ENCODE results near the gene RPUSD1.

The RPUSD1 gene

GRCh38 chr16:740764-741505 lies 47.2 kb downstream of the RPUSD1 start, which contains the start of gene CIAO3:
Gene CIAO3, minus strand, starts transcription at chr16:740997. Its CDS starts 12 bp downstream, at chr16:740985.
- H3K23ac ChIP-seq (ENCODE audit: low read length in 2 of 2), result peak within 1 kb of the TSS in 1 of 2 experiments; percentile 49
- H3K14ac ChIP-seq (ENCODE audit: low read length in 2 of 2), result peak within 1 kb of the TSS in 1 of 2 experiments; percentile 12
- H3K4ac ChIP-seq (ENCODE audit: low read depth in 1 of 2, low read length in 2 of 2), result peak within 1 kb of the TSS; percentile 42 to 91
- peaks cover 17% of the 10 kb centered on the region for H3K4me1 ChIP-seq (ENCODE audit: control insufficient read depth, insufficient read depth, low read depth, low read length)
- H2BK120ac ChIP-seq (ENCODE audit: low read depth, low read length), result peak within 1 kb of the TSS; percentile 71
- H2AK5ac ChIP-seq (ENCODE audit: low read length, severe bottlenecking), result no peak within 1 kb of the TSS
- H3K18ac ChIP-seq (ENCODE audit: low read depth in 1 of 2, low read length in 2 of 2), result peak within 1 kb of the TSS; percentile 72 to 74
- peak within 1 kb of the TSS; percentile 67 for H4K91ac ChIP-seq (ENCODE audit: low read length)
- H3K27me3 ChIP-seq (ENCODE audit: control insufficient read depth in 1 of 2, insufficient read depth in 1 of 2, low read length in 2 of 2), result peaks cover 0 to 6% of the 10 kb centered on the region in 2 experiments
- peaks cover 26 to 35% of the 10 kb centered on the region in 2 experiments for H3K36me3 ChIP-seq (ENCODE audit: control insufficient read depth in 1 of 2, insufficient read depth in 2 of 2, low read depth in 1 of 2, low read length in 2 of 2)
- peaks cover 26% of the 10 kb centered on the region for H3K79me1 ChIP-seq (replicated peaks; ENCODE audit: low read length, poor library complexity, severe bottlenecking)
- WGBS, result under 1% methylated on average over 79 of the region's 79 CpGs
- peak within 1 kb of the TSS; percentile 73 to 83 for H3K4me3 ChIP-seq (ENCODE audit: insufficient read depth in 1 of 2, low read depth in 1 of 2, low read length in 2 of 2)
- H2AFZ ChIP-seq (ENCODE audit: low read depth, low read length), result peak within 1 kb of the TSS; percentile 76
- peak within 1 kb of the TSS; percentile 49 for H2BK15ac ChIP-seq (ENCODE audit: low read depth, poor library complexity, severe bottlenecking)
- peak within 1 kb of the TSS; percentile 89 for H3K9ac ChIP-seq (ENCODE audit: low read length)
- no peak within 1 kb of the TSS for H2BK12ac ChIP-seq (ENCODE audit: low read length in 2 of 2)
- no peaks in the 10 kb centered on the region for H3K9me3 ChIP-seq (ENCODE audit: control insufficient read depth, low read length)
- no peak within 1 kb of the TSS for H3K27ac ChIP-seq (ENCODE audit: low read length, poor library complexity, severe bottlenecking)
- H4K8ac ChIP-seq (ENCODE audit: low read length), result peak within 1 kb of the TSS; percentile 99
- no peak within 1 kb of the TSS for H2BK5ac ChIP-seq (ENCODE audit: low read depth, low read length, poor library complexity, severe bottlenecking)
- peak; percentile 88 for DNase-seq
- peak within 1 kb of the TSS; percentile 97 for H3K4me2 ChIP-seq (ENCODE audit: low read length, poor library complexity, severe bottlenecking)

DNA sequence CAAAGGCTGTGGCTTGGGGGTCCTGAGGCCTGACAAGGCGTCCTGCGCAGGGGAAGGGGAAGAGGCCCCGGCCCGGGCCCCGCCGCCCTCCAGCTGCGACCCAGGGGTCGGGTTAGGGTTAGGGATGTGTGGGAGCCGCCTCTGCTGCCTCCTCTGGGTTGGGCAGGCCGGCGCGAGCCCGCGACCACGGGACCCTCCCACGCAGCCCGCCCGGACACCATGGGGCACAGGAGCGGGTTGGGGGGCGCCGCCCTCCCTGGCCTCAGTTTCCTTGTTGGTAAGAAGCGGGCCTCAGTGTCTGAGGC lies 47.8 kb downstream of the RPUSD1 start:
- peak overlapping the region; percentile 49 for H2BK15ac ChIP-seq (ENCODE audit: low read depth, poor library complexity, severe bottlenecking)
- H3K23ac ChIP-seq (ENCODE audit: low read length in 2 of 2), result peak overlapping the region in 1 of 2 experiments; percentile 49
- H2BK5ac ChIP-seq (ENCODE audit: low read depth, low read length, poor library complexity, severe bottlenecking), result no peak overlapping the region
- no peak overlapping the region for H3K27ac ChIP-seq (ENCODE audit: low read length, poor library complexity, severe bottlenecking)
- H3K4me2 ChIP-seq (ENCODE audit: low read length, poor library complexity, severe bottlenecking), result peak overlapping the region; percentile 96
- peaks cover 32 to 40% of the 10 kb centered on the region in 2 experiments for H3K36me3 ChIP-seq (ENCODE audit: control insufficient read depth in 1 of 2, insufficient read depth in 2 of 2, low read depth in 1 of 2, low read length in 2 of 2)
- H3K79me1 ChIP-seq (replicated peaks; ENCODE audit: low read length, poor library complexity, severe bottlenecking), result peaks cover 27% of the 10 kb centered on the region
- peak overlapping the region; percentile 42 to 67 for H3K4ac ChIP-seq (ENCODE audit: low read depth in 1 of 2, low read length in 2 of 2)
- H3K4me1 ChIP-seq (ENCODE audit: control insufficient read depth, insufficient read depth, low read depth, low read length), result peaks cover 14% of the 10 kb centered on the region
- peak overlapping the region; percentile 89 for H3K9ac ChIP-seq (ENCODE audit: low read length)
- no peak overlapping the region for H2BK12ac ChIP-seq (ENCODE audit: low read length in 2 of 2)
- peak overlapping the region; percentile 76 for H2AFZ ChIP-seq (ENCODE audit: low read depth, low read length)
- H3K14ac ChIP-seq (ENCODE audit: low read length in 2 of 2), result no peak overlapping the region
- peak overlapping the region; percentile 73 to 83 for H3K4me3 ChIP-seq (ENCODE audit: insufficient read depth in 1 of 2, low read depth in 1 of 2, low read length in 2 of 2)
- 0% methylated on average over 20 of the region's 22 CpGs for WGBS
- H4K8ac ChIP-seq (ENCODE audit: low read length), result peak overlapping the region; percentile 94
- peak overlapping the region; percentile 6 to 70 for H3K18ac ChIP-seq (ENCODE audit: low read depth in 1 of 2, low read length in 2 of 2)
- no peak for DNase-seq
- peaks cover 0 to 6% of the 10 kb centered on the region in 2 experiments for H3K27me3 ChIP-seq (ENCODE audit: control insufficient read depth in 1 of 2, insufficient read depth in 1 of 2, low read length in 2 of 2)
- peak overlapping the region; percentile 67 for H4K91ac ChIP-seq (ENCODE audit: low read length)
- peak overlapping the region; percentile 61 for H2BK120ac ChIP-seq (ENCODE audit: low read depth, low read length)
- no peak overlapping the region for H2AK5ac ChIP-seq (ENCODE audit: low read length, severe bottlenecking)
- H3K9me3 ChIP-seq (ENCODE audit: control insufficient read depth, low read length), result no peaks in the 10 kb centered on the region

- Histone ChIP-seq H3K4ac (ENCODE audit: low read depth in 1 of 2, low read length in 2 of 2) (no peak overlapping the region), H3K4me3 (ENCODE audit: insufficient read depth in 1 of 2, low read depth in 1 of 2, low read length in 2 of 2) (peak overlapping the region; percentile 73 to 83), H3K27me3 (ENCODE audit: control insufficient read depth in 1 of 2, insufficient read depth in 1 of 2, low read length in 2 of 2) (peaks cover 0 to 6% of the 10 kb centered on the region in 2 experiments), H2BK120ac (ENCODE audit: low read depth, low read length) (no peak overlapping the region), H4K91ac (ENCODE audit: low read length) (no peak overlapping the region), H2AK5ac (ENCODE audit: low read length, severe bottlenecking) (no peak overlapping the region), H3K14ac (ENCODE audit: low read length in 2 of 2) (no peak overlapping the region), H4K8ac (ENCODE audit: low read length) (no peak overlapping the region), H3K9me3 (ENCODE audit: control insufficient read depth, low read length) (no peaks in the 10 kb centered on the region), H3K9ac (ENCODE audit: low read length) (peak overlapping the region; percentile 89), H2BK12ac (ENCODE audit: low read length in 2 of 2) (no peak overlapping the region), H3K18ac (ENCODE audit: low read depth in 1 of 2, low read length in 2 of 2) (no peak overlapping the region), H3K4me1 (ENCODE audit: control insufficient read depth, insufficient read depth, low read depth, low read length) (peaks cover 14% of the 10 kb centered on the region), H2BK5ac (ENCODE audit: low read depth, low read length, poor library complexity, severe bottlenecking) (no peak overlapping the region), H3K23ac (ENCODE audit: low read length in 2 of 2) (no peak overlapping the region), H2BK15ac (ENCODE audit: low read depth, poor library complexity, severe bottlenecking) (peak overlapping the region; percentile 49), H3K36me3 (ENCODE audit: control insufficient read depth in 1 of 2, insufficient read depth in 2 of 2, low read depth in 1 of 2, low read length in 2 of 2) (peaks cover 37 to 46% of the 10 kb centered on the region in 2 experiments), H2AFZ (ENCODE audit: low read depth, low read length) (no peak overlapping the region), H3K27ac (ENCODE audit: low read length, poor library complexity, severe bottlenecking) (no peak overlapping the region), H3K79me1 (replicated peaks; ENCODE audit: low read length, poor library complexity, severe bottlenecking) (peaks cover 28% of the 10 kb centered on the region), H3K4me2 (ENCODE audit: low read length, poor library complexity, severe bottlenecking) (peak overlapping the region; percentile 96)
- WGBS, result 66% methylated on average over 38 of the region's 38 CpGs
- no peak for DNase-seq
Observed at GRCh38 chr16:739560-740458, 48.4 kb downstream of the RPUSD1 start.
